ENCODE data around the gene ZNF366.

ZNF366 gene

DNA sequence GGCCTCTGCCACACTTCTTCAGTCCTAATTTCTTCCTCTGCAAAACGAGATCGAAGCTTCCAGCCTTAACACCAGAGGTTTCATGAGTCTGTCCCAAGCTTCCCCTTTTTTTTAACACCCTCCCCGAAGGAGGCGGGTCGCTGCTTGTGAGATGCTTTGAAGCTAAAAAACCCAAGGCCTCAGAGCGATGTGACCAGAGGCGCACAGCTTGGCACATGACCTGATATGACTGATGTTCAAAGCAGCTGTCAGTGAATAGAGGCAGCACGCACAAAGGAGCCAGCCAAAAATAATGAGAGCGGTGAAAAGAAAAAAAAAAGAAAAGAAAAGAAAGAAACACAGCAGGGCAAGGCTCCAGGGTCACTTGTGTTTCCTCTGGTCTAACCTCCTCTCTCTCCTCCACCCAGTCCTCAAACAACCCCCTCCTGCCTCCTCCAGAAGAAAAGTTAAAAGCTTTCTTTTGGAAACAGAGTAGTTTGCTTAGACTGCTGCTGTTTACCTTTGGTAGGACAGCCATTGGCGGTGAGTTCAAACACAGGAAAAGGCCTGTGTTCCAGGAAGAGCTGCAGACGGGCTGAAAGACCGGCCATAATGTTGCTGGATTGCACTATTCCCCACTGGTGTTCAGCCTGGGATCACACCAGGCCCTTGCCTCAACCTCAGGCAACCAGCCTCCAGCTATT is 10.9 kb upstream of the ZNF366 start:
- H3K36me3 ChIP-seq (replicated peaks), result no peaks in the 10 kb centered on the region
- no peaks in the 10 kb centered on the region for H3K27me3 ChIP-seq (replicated peaks)
- no peak overlapping the region for H3K4me3 ChIP-seq (ENCODE audit: low read depth, low read length)
- no peak for DNase-seq
- in situ Hi-C loops (cut with HindIII; ENCODE audit: low pct_ligation_motif_present, low sequenced_read_pairs), result no loop called here
- TF ChIP-seq, protein P1, sequence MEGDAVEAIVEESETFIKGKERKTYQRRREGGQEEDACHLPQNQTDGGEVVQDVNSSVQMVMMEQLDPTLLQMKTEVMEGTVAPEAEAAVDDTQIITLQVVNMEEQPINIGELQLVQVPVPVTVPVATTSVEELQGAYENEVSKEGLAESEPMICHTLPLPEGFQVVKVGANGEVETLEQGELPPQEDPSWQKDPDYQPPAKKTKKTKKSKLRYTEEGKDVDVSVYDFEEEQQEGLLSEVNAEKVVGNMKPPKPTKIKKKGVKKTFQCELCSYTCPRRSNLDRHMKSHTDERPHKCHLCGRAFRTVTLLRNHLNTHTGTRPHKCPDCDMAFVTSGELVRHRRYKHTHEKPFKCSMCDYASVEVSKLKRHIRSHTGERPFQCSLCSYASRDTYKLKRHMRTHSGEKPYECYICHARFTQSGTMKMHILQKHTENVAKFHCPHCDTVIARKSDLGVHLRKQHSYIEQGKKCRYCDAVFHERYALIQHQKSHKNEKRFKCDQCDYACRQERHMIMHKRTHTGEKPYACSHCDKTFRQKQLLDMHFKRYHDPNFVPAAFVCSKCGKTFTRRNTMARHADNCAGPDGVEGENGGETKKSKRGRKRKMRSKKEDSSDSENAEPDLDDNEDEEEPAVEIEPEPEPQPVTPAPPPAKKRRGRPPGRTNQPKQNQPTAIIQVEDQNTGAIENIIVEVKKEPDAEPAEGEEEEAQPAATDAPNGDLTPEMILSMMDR (IDR thresholded peaks at IDR 0.05; ENCODE audit: low read depth, low read length, missing control alignments), result no peak
- no peak overlapping the region for H3K27ac ChIP-seq

DNA sequence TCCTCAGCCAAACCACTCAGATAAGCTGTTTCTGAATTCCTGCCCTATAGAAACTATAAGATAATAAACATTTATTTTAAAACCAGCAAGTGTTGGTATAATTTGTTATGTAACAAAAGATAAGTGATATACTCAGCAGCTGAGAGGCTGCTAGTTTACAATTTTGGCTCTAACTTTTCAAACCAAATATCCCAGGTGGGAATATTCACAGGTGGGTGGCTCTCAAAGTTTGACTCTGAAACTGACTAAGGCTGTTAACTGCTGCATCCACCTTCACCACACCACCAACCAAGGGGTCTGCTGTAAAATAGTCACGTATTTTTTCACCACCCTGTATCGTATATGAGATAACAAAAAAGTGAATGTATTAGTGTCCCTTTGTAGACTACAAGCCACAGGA is 9.7 kb upstream of the ZNF366 start:
- Histone ChIP-seq H3K36me3 (replicated peaks) (no peaks in the 10 kb centered on the region), H3K27me3 (replicated peaks) (no peaks in the 10 kb centered on the region), H3K27ac (no peak overlapping the region), H3K4me3 (ENCODE audit: low read depth, low read length) (no peak overlapping the region)
- DNase-seq, result no peak
- TF ChIP-seq, protein P1 (IDR thresholded peaks at IDR 0.05; ENCODE audit: low read depth, low read length, missing control alignments), result no peak
- in situ Hi-C loops (cut with HindIII; ENCODE audit: low pct_ligation_motif_present, low sequenced_read_pairs), result no loop called here

DNA sequence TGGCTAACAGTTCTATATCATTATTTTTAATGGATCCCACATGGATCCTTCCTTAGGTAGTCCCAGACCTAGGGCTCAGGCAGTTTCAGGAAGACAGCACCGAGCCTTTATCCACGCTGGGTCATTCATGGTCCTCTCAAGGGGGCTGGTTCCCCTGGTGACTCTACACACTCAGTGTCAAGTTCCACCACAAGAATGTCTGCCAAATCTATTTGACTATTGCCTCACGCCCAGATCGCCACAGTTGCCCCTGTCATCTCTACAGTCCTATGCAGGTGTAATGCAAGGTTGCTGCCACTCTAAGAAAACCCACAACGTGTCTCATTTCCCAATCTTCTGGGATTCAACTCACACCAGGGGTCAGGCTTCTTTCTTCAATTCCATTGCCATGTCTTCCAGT is 8.0 kb upstream of the ZNF366 start:
- no peak for DNase-seq
- TF ChIP-seq, protein P1 (IDR thresholded peaks at IDR 0.05; ENCODE audit: low read depth, low read length, missing control alignments), result no peak

DNA sequence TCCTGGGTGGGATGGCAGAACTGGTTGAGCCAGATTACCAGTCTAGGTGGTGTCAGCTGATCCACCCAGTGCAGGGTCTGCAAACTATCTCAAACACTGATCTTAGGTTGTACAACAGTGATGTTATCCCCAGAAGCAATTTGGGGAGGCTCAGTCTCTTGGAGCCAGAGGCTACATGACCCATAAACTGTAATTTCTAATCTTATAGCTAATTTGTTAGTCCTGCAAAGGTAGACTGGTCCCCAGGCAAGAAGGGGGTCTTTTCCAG is 5.3 kb upstream of the ZNF366 start:
- in situ Hi-C loops (cut with HindIII; ENCODE audit: low pct_ligation_motif_present, low sequenced_read_pairs), result no loop called here
- Histone ChIP-seq H3K36me3 (replicated peaks) (no peaks in the 10 kb centered on the region), H3K27me3 (replicated peaks) (no peaks in the 10 kb centered on the region), H3K27ac (no peak overlapping the region), H3K4me3 (ENCODE audit: low read depth, low read length) (no peak overlapping the region)
- TF ChIP-seq, protein P1 (IDR thresholded peaks at IDR 0.05; ENCODE audit: low read depth, low read length, missing control alignments), result no peak
- no peak for DNase-seq

More for the DNA sequence above, 8.0 kb upstream of the ZNF366 start:
- no peaks in the 10 kb centered on the region for H3K27me3 ChIP-seq (replicated peaks)
- H3K27ac ChIP-seq, result no peak overlapping the region
- in situ Hi-C loops (cut with HindIII; ENCODE audit: low pct_ligation_motif_present, low sequenced_read_pairs), result no loop called here
- no peaks in the 10 kb centered on the region for H3K36me3 ChIP-seq (replicated peaks)
- H3K4me3 ChIP-seq (ENCODE audit: low read depth, low read length), result no peak overlapping the region

DNA sequence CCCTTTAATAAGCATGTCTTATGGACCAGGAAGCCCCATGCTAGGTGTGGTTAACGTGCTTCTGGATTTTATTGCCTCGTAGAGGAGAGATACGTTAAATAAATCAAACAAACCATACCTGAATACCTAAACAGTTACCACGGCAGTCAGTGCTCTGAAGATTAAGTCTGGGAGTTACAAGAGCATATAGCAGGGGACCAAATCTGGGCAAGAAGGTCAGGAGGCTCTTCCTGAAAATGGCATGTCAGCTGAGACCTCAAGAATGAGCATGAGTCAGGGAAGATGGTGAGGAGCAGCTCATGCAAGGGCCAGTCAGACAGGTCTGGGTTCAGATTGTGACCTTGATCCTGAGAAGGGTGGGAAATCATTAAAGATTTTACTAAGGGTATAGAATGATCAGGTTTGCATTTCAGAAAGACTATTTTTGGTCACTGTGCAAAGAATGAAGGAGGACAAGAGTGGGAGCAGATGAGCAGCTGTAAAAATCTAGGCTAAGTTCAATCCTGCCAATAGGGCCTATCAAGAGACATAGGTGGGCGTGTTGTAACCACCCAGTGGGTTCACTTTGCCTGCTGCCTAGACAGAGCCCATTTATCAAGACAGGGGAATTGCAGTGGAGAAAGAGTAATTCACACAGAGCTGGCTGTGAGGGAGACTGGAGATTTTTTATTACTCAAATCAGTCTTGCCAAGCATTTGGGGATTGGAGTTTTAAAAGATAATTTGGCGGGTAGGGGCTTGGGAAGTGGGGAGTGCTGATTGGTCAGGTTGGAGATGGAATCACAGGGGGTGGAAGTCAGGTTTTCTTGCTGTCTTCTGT is 4.8 kb upstream of the ZNF366 start:
- TF ChIP-seq, protein P1 (IDR thresholded peaks at IDR 0.05; ENCODE audit: low read depth, low read length, missing control alignments), result no peak
- in situ Hi-C loops (cut with HindIII; ENCODE audit: low pct_ligation_motif_present, low sequenced_read_pairs), result no loop called here
- no peaks in the 10 kb centered on the region for H3K27me3 ChIP-seq (replicated peaks)
- H3K36me3 ChIP-seq (replicated peaks), result no peaks in the 10 kb centered on the region
- DNase-seq, result no peak
- H3K4me3 ChIP-seq (ENCODE audit: low read depth, low read length), result no peak overlapping the region
- no peak overlapping the region for H3K27ac ChIP-seq
